ENCODE results near the gene HMGCLL1. TPM values are rescaled to one million over a fixed set of nuclear protein-coding genes. Genes with fewer than 3 reads are reported as not detected.

The HMGCLL1 gene
- polyA plus RNA-seq, 1 of the 3 experiments (the other 2 are of a cell fraction) = not detected

GRCh38 chr6:55496201-55496600 lies 82.8 kb downstream of the HMGCLL1 start:
- Histone ChIP-seq H3K9ac (no peak overlapping the region), H3K9me2 (no peaks in the 10 kb centered on the region), H4K20me1 (ENCODE audit: insufficient read depth) (no peaks in the 10 kb centered on the region), H3K4me3 (ENCODE audit: low read depth in 2 of 2, low read length in 1 of 2) (no peak overlapping the region), H3K27me3 (ENCODE audit: insufficient read depth) (no peaks in the 10 kb centered on the region), H3K9me3 (no peaks in the 10 kb centered on the region), H3K4me1 (ENCODE audit: control insufficient read depth in 1 of 2, insufficient read depth in 2 of 2, low read depth in 1 of 2, low read length in 1 of 2) (no peaks in the 10 kb centered on the region), H3K79me2 (ENCODE audit: insufficient read depth) (no peaks in the 10 kb centered on the region), H3K36me3 (replicated peaks in 1 of 2; ENCODE audit: control insufficient read depth in 1 of 2, insufficient read depth in 2 of 2, low read length in 1 of 2) (no peaks in the 10 kb centered on the region), H2AFZ (ENCODE audit: low read depth) (no peak overlapping the region), H3K4me2 (no peak overlapping the region), H3K27ac (ENCODE audit: low read depth in 2 of 2, low read length in 1 of 2) (no peak overlapping the region), H3F3A (replicated peaks; ENCODE audit: insufficient read depth) (no peaks in the 10 kb centered on the region)
- WGBS (ENCODE audit: low lambda C conversion rate) = 38% methylated on average over 1 of the region's 1 CpG
- CTCF ChIA-PET = no interaction called here
- POLR2A ChIA-PET = no interaction called here
- DNase-seq = no peak
- no peak for TF ChIP-seq NRF1 (IDR thresholded peaks at IDR 0.05; ENCODE audit: low read depth, low read length)
- no peak for TF ChIP-seq MXI1 (IDR thresholded peaks at IDR 0.05; ENCODE audit: low read depth, low read length)
- TF ChIP-seq FOXJ3 (CRISPR knock-in tag; IDR thresholded peaks at IDR 0.05) = no peak
- no peak for TF ChIP-seq SIN3A (IDR thresholded peaks at IDR 0.05; ENCODE audit: borderline replicate concordance, low read depth, low read length)
- TF ChIP-seq EZH2phosphoT487 (IDR thresholded peaks at IDR 0.05; ENCODE audit: borderline replicate concordance, low read depth) = no peak
- TF ChIP-seq CHD2 (IDR thresholded peaks at IDR 0.05; ENCODE audit: low read length, partially characterized antibody) = no peak
- no peak for TF ChIP-seq NFIC (IDR thresholded peaks at IDR 0.05; ENCODE audit: borderline replicate concordance)
- TF ChIP-seq MAX (IDR thresholded peaks at IDR 0.05; ENCODE audit: low read depth) = no peak
- TF ChIP-seq IRF3 (IDR thresholded peaks at IDR 0.05; ENCODE audit: low read depth, low read length) = no peak

- ChIA-PET POLR2A (no interaction called here), CTCF (interaction anchor here (0.6 kb wide), 1 partner anchor 81 kb away, joined by 3 read pairs; no protein-coding TSS in a partner anchor)
- WGBS (ENCODE audit: low lambda C conversion rate) = 56% methylated on average over 3 of the region's 3 CpGs
- no peaks in the 10 kb centered on the region for H3F3A ChIP-seq (replicated peaks; ENCODE audit: insufficient read depth)
- no peaks in the 10 kb centered on the region for H3K79me2 ChIP-seq (ENCODE audit: insufficient read depth)
- H3K4me1 ChIP-seq (ENCODE audit: control insufficient read depth in 1 of 2, insufficient read depth in 2 of 2, low read depth in 1 of 2, low read length in 1 of 2) = no peaks in the 10 kb centered on the region
- H3K27me3 ChIP-seq (ENCODE audit: insufficient read depth) = no peaks in the 10 kb centered on the region
- H3K9me2 ChIP-seq = no peaks in the 10 kb centered on the region
- H3K27ac ChIP-seq (ENCODE audit: low read depth in 2 of 2, low read length in 1 of 2) = no peak overlapping the region
- no peak overlapping the region for H2AFZ ChIP-seq (ENCODE audit: low read depth)
- DNase-seq = no peak
- H3K36me3 ChIP-seq (replicated peaks in 1 of 2; ENCODE audit: control insufficient read depth in 1 of 2, insufficient read depth in 2 of 2, low read length in 1 of 2) = no peaks in the 10 kb centered on the region
- H3K9ac ChIP-seq = no peak overlapping the region
- H3K9me3 ChIP-seq = no peaks in the 10 kb centered on the region
- no peak overlapping the region for H3K4me2 ChIP-seq
- H3K4me3 ChIP-seq (ENCODE audit: low read depth in 2 of 2, low read length in 1 of 2) = no peak overlapping the region
- H4K20me1 ChIP-seq (ENCODE audit: insufficient read depth) = no peaks in the 10 kb centered on the region
- no peak for TF ChIP-seq NFIC (IDR thresholded peaks at IDR 0.05; ENCODE audit: borderline replicate concordance)
- TF ChIP-seq IRF3 (IDR thresholded peaks at IDR 0.05; ENCODE audit: low read depth, low read length) = no peak
- no peak for TF ChIP-seq PBX3 (IDR thresholded peaks at IDR 0.05)
- no peak for TF ChIP-seq RFX5 (IDR thresholded peaks at IDR 0.05; ENCODE audit: low read length)
- TF ChIP-seq TEAD4 (IDR thresholded peaks at IDR 0.05; ENCODE audit: borderline replicate concordance, insufficient read depth) = no peak
- no peak for TF ChIP-seq RXRA (IDR thresholded peaks at IDR 0.05; ENCODE audit: borderline replicate concordance, low read depth)
- no peak for TF ChIP-seq TCF12 (IDR thresholded peaks at IDR 0.05)
- TF ChIP-seq EZH2phosphoT487 (IDR thresholded peaks at IDR 0.05; ENCODE audit: borderline replicate concordance, low read depth) = no peak
- TF ChIP-seq SMC3 (IDR thresholded peaks at IDR 0.05; ENCODE audit: low read depth, low read length) = no peak
- TF ChIP-seq USF1 (IDR thresholded peaks at IDR 0.05; ENCODE audit: borderline replicate concordance, low read depth) = no peak
- TF ChIP-seq FOSL2 (IDR thresholded peaks at IDR 0.05; ENCODE audit: borderline replicate concordance, low read depth) = no peak
- no peak for TF ChIP-seq MAX (IDR thresholded peaks at IDR 0.05; ENCODE audit: low read depth)
- TF ChIP-seq ELF1 (IDR thresholded peaks at IDR 0.05) = no peak
- no peak for TF ChIP-seq MEF2A (IDR thresholded peaks at IDR 0.05; ENCODE audit: borderline replicate concordance, low read depth)
- no peak for TF ChIP-seq GATA2 (CRISPR knock-in tag; IDR thresholded peaks at IDR 0.05)
- TF ChIP-seq NRF1 (IDR thresholded peaks at IDR 0.05; ENCODE audit: low read depth, low read length) = no peak
- no peak for TF ChIP-seq JUND (IDR thresholded peaks at IDR 0.05)
Measured at GRCh38 chr6:55495277-55495676, 83.7 kb downstream of the HMGCLL1 start.

All from SK-N-SH (cell line).